AG04450 (cell line): Measurements from ENCODE around the gene CCDC9B. TPM values are rescaled to one million over a fixed set of nuclear protein-coding genes. Genes with fewer than 3 reads are reported as not detected.

ENCODE experiments used
- CTCF ChIA-PET: fragments of 300-600, 350-600 bp; formaldehyde crosslinking; extraction: SDS; loops from one replicate; lab custom pipeline; 2022; ENCODE audit warnings: antibody characterized with exemption, inconsistent platforms; lab: Charles Lee
- POLR2A ChIA-PET: fragments of 350-600 bp; formaldehyde crosslinking; extraction: SDS; loops from one replicate; lab custom pipeline; 2021; ENCODE audit warnings: antibody characterized with exemption, inconsistent platforms; lab: Yijun Ruan, JAX
- DNase-seq: peaks from one replicate; pipeline ENCODE4 v3.0.0-alpha.2; 2011; ENCODE audit warnings: low read depth, low spot score
- H3K27ac ChIP-seq: one replicate; pipeline ENCODE4 v1.5.1; 2012; ENCODE audit warnings: low read depth, low read length, control low read depth
- H3K27me3 ChIP-seq: one replicate; pipeline ENCODE4 v1.6.0; 2012; ENCODE audit warnings: low read length; ENCODE audit not compliant: control insufficient read depth, insufficient read depth
- H3K4me3 ChIP-seq: 2 replicates; pipeline ENCODE4 v1.5.1; 2011; ENCODE audit warnings: mild to moderate bottlenecking, low read depth, low read length, control low read depth
- H3K9me3 ChIP-seq: 2 replicates; pipeline ENCODE4 v1.5.1; 2012; ENCODE audit warnings: low read length; ENCODE audit not compliant: control insufficient read depth, insufficient read depth
- polyA plus RNA-seq: library from polyadenylated mRNA; depleted of rRNA; stranded (reverse); fragments of >200 nt; gene quantifications from 2 replicates; pipeline ENCODE4 v1.2.3, GENCODE V29; 2011
- TF ChIP-seq, protein P1 (sequence below): IDR thresholded peaks from 2 replicates; pipeline ENCODE4 v1.5.1; 2011; ENCODE audit warnings: low read depth, low read length, control low read depth, inconsistent platforms

CCDC9B gene
- polyA plus RNA-seq, 1 experiment = 5.5 TPM

DNA sequence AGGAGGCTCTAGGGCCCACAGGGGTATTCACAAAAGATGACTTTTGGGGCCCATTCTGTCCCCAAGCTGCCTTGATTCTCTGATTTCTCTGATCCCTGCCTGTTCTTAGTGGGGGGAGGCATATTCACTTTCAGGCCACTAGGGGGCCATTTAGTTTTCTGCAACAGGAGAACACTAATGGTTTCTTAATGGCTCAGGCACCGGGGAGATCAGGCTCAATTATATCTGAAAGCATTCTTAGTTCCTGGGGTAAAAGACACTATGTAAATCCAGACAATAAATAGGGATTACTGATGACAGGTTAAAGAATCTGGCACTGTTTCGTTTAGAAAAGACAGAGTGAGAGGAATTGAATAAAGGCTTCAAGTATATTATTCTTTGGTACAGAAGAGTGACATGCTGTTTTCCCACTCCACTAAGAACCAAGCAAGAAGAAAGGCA, 19.8 kb downstream of the CCDC9B start:
- DNase-seq = no peak
- TF ChIP-seq, protein P1, sequence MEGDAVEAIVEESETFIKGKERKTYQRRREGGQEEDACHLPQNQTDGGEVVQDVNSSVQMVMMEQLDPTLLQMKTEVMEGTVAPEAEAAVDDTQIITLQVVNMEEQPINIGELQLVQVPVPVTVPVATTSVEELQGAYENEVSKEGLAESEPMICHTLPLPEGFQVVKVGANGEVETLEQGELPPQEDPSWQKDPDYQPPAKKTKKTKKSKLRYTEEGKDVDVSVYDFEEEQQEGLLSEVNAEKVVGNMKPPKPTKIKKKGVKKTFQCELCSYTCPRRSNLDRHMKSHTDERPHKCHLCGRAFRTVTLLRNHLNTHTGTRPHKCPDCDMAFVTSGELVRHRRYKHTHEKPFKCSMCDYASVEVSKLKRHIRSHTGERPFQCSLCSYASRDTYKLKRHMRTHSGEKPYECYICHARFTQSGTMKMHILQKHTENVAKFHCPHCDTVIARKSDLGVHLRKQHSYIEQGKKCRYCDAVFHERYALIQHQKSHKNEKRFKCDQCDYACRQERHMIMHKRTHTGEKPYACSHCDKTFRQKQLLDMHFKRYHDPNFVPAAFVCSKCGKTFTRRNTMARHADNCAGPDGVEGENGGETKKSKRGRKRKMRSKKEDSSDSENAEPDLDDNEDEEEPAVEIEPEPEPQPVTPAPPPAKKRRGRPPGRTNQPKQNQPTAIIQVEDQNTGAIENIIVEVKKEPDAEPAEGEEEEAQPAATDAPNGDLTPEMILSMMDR = peak; percentile 90
- Histone ChIP-seq H3K4me3 (no peak overlapping the region), H3K27me3 (peaks cover 22% of the 10 kb centered on the region), H3K27ac (no peak overlapping the region), H3K9me3 (no peaks in the 10 kb centered on the region; the same call in 1 of the 2 replicates)
- CTCF ChIA-PET = interaction anchor here (1.4 to 5.1 kb wide), 9 partner anchors 10 to 103 kb away, joined by 3 to 85 read pairs (median 14); partner anchors contain the start of gene CCDC9B
- POLR2A ChIA-PET = interaction anchor here (0.7 kb wide), 1 partner anchor 1525 kb away, joined by 3 read pairs; no protein-coding TSS in a partner anchor

DNA sequence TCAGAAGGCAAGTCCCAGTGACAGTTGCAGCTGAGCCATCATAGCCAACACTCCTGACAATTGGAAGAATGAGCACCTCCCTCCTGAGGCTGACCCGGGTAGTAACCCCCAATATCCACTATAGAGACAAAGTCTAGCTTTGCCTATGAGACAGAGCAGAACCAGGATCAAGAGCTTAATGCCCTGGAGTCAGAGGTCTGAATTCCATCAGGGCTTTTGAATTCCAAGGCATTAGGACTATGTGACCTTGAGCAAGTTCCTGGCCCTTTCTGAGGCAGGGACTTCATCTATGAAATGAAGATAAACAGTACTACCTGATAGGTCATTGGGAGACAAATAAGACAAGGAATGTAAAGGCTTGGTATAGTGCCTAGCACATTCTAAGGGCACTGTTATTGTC, 20.3 kb downstream of the CCDC9B start:
- Histone ChIP-seq H3K27ac (no peak overlapping the region), H3K27me3 (peaks cover 22% of the 10 kb centered on the region), H3K9me3 (no peaks in the 10 kb centered on the region; the same call in 1 of the 2 replicates), H3K4me3 (no peak overlapping the region)
- TF ChIP-seq, protein P1 = no peak
- CTCF ChIA-PET = interaction anchor here (0.8 to 5.1 kb wide), 10 partner anchors 10 to 212 kb away, joined by 3 to 85 read pairs (median 8); partner anchors contain the start of genes BMF and CCDC9B
- no peak for DNase-seq
- POLR2A ChIA-PET = no interaction called here

DNA sequence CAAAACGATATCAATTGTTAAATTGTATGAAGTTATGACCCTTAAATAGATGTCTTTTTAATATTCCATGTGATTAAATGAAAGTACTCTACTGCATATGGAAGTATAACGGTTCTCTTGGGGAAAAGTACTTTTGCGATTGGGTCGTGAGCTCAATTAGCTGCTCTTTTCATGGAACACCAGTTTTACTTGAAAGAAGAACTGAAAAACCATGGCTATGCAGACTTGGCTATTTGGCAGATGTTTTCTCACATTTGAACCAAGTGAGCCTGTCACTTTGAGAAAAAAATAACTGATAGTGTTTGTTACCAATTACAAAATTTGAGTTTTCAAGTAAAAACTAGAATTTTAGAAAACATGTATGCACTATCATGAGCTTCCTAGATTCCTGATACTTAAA, 23.2 kb downstream of the CCDC9B start:
- ChIA-PET CTCF (interaction anchor here (0.6 to 1.3 kb wide), 2 partner anchors 13 to 27 kb away, joined by 4 to 5 read pairs; no protein-coding TSS in a partner anchor), POLR2A (no interaction called here)

DNA sequence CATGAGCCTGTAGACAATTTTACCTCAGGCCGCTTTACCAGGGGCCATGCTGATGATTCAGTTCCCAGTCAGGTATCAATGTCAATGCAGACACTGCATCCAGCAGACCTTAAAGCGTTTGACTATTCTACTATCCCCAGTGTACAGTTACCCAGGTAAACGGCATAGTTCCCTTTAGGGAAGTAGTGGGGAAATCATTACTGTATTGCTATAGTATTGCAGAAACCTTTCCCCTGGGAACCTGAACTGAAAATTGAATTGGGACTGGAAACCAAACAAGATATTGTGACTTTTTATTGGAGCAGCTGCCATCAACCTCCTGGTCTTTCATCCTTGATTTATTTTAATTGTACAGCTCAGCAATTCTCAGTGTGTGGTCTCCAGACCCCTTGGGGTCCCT, 23.8 kb downstream of the CCDC9B start:
- TF ChIP-seq, protein P1 = no peak
- ChIA-PET POLR2A (no interaction called here), CTCF (interaction anchor here (0.6 to 1.3 kb wide), 3 partner anchors 27 to 38 kb away, joined by 3 to 5 read pairs (median 4); no protein-coding TSS in a partner anchor)
- peaks cover 31% of the 10 kb centered on the region for H3K27me3 ChIP-seq
- DNase-seq = no peak
- H3K9me3 ChIP-seq = no peaks in the 10 kb centered on the region
- no peak overlapping the region for H3K4me3 ChIP-seq
- H3K27ac ChIP-seq = no peak overlapping the region

More for the DNA sequence above, 23.2 kb downstream of the CCDC9B start:
- H3K9me3 ChIP-seq = no peaks in the 10 kb centered on the region
- H3K4me3 ChIP-seq = no peak overlapping the region
- TF ChIP-seq, protein P1 = no peak
- DNase-seq = no peak
- no peak overlapping the region for H3K27ac ChIP-seq
- H3K27me3 ChIP-seq = peaks cover 25% of the 10 kb centered on the region

DNA sequence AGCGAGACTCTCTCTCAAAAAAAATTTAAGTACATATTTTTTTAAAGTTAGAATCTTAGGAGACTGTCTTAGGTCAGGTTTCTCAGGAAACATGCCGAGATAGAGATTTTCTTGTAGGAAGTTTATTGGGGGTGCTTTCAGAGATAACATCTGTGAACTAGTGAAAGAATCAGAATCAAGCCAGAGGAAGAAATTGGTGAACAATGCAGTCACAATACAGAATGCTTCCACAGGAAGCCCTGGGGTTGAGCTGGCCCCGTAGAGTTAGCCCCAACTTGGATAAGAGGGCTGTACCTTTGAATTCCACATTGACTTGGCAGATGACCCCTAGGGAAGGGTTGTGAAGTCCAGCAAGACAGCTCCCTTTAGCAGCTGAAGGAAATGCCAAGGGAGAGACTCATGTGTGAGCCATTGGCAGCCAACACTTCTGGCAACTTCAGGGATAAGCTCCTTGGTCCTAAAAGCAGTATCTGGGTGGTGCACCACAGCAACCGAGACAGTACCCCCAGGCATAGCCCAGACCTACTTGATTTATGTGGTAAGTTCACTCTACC, 25.9 kb downstream of the CCDC9B start:
- Histone ChIP-seq H3K27me3 (peaks cover 46% of the 10 kb centered on the region), H3K4me3 (no peak overlapping the region), H3K27ac (no peak overlapping the region), H3K9me3 (no peaks in the 10 kb centered on the region)
- TF ChIP-seq, protein P1 = no peak
- CTCF ChIA-PET = interaction anchor here (0.6 to 1.9 kb wide), 5 partner anchors 8 to 108 kb away, joined by 3 to 6 read pairs (median 4); partner anchors contain the start of gene INAFM2
- DNase-seq = no peak
- POLR2A ChIA-PET = interaction anchor here (0.6 kb wide), 1 partner anchor 138 kb away, joined by 3 read pairs; no protein-coding TSS in a partner anchor
